Stimulated activated CD4-positive, alpha-beta T cell treated with anti-CD3 and anti-CD28 coated beads, Interleukin-1b, Interleukin-23, amount 100 ng/mL, for 48 hours (primary cell): ENCODE data around the gene NHSL1.

ENCODE experiments used
- DNase-seq: peaks from one replicate; pipeline ENCODE4 v3.0.0-alpha.2; 2020

The NHSL1 gene

GRCh38 chr6:138523347-138524210 is 24.3 kb upstream of the NHSL1 start:
- no peak for DNase-seq

- no peak for DNase-seq
Measured at GRCh38 chr6:138522611-138523010, 23.3 kb upstream of the NHSL1 start.

GRCh38 chr6:138521790-138522189 is 22.5 kb upstream of the NHSL1 start:
- DNase-seq, result no peak

- DNase-seq, result no peak
Measured at GRCh38 chr6:138520463-138520862, 21.2 kb upstream of the NHSL1 start.

- no peak for DNase-seq
Measured at GRCh38 chr6:138518054-138518453, 18.8 kb upstream of the NHSL1 start.

GRCh38 chr6:138517635-138518034 is 18.3 kb upstream of the NHSL1 start:
- DNase-seq, result peak; percentile 61

- DNase-seq, result no peak
Measured at GRCh38 chr6:138515657-138516248, 16.5 kb upstream of the NHSL1 start.

GRCh38 chr6:138514860-138515540 is 15.7 kb upstream of the NHSL1 start:
- DNase-seq, result no peak

- DNase-seq, result no peak
Measured at GRCh38 chr6:138512609-138513008, 13.3 kb upstream of the NHSL1 start.

- no peak for DNase-seq
Measured at GRCh38 chr6:138510093-138510492, 10.8 kb upstream of the NHSL1 start.

GRCh38 chr6:138509371-138509770 is 10.1 kb upstream of the NHSL1 start:
- peak; percentile 36 for DNase-seq

- no peak for DNase-seq
Measured at GRCh38 chr6:138508676-138508988, 9.3 kb upstream of the NHSL1 start.

- no peak for DNase-seq
Measured at GRCh38 chr6:138507977-138508675, 8.8 kb upstream of the NHSL1 start.

- DNase-seq, result no peak
Measured at GRCh38 chr6:138504764-138505689, 5.7 kb upstream of the NHSL1 start.

- no peak for DNase-seq
Measured at GRCh38 chr6:138503881-138504680, 4.8 kb upstream of the NHSL1 start.

- DNase-seq, result no peak
Measured at GRCh38 chr6:138502546-138502945, 3.3 kb upstream of the NHSL1 start.

- no peak for DNase-seq
Measured at GRCh38 chr6:138500867-138501446, 1.7 kb upstream of the NHSL1 start.

- DNase-seq, result no peak
Measured at GRCh38 chr6:138500045-138500665, 861 bp upstream of the NHSL1 start.

GRCh38 chr6:138498629-138499302 is 528 bp downstream of the NHSL1 start:
- no peak for DNase-seq

- DNase-seq, result no peak
Measured at GRCh38 chr6:138497286-138497685, 2.0 kb downstream of the NHSL1 start.
